Stomach smooth muscle (tissue), 2 donors: ENCODE results near the gene CBY1.

Experiments used
- H3K27ac ChIP-seq: one replicate; pipeline ENCODE4 v1.7.0; 2013; ENCODE audit warnings: mild to moderate bottlenecking, low read length, inconsistent platforms
- H3K27me3 ChIP-seq, 2 donors: one replicate each; pipeline ENCODE4 v1.7.0; 2013; ENCODE audit warnings: low read length in 2 of 2; ENCODE audit not compliant: insufficient read depth in 2 of 2, control insufficient read depth in 1 of 2
- H3K36me3 ChIP-seq, 2 donors: one replicate each; pipeline ENCODE4 v1.7.0; 2013; ENCODE audit warnings: low read length in 2 of 2; ENCODE audit not compliant: control insufficient read depth in 2 of 2, insufficient read depth in 2 of 2
- H3K4me1 ChIP-seq: one replicate; pipeline ENCODE4 v1.7.0; 2013; ENCODE audit warnings: low read length; ENCODE audit not compliant: control insufficient read depth, insufficient read depth
- H3K4me3 ChIP-seq, 2 donors: one replicate each; pipeline ENCODE4 v1.7.0; 2013; ENCODE audit warnings: low read length in 2 of 2
- H3K9ac ChIP-seq, 2 donors: one replicate each; pipeline ENCODE4 v1.7.0; 2013; ENCODE audit warnings: low read length in 2 of 2, mild to moderate bottlenecking in 1 of 2
- H3K9me3 ChIP-seq, 2 donors: one replicate each; pipeline ENCODE4 v1.7.0; 2013; ENCODE audit warnings: low read length in 2 of 2; ENCODE audit not compliant: control insufficient read depth in 2 of 2
- donor health status: healthy.
- donor health status: Pancreatic carcinoma.

The CBY1 gene

GRCh38 chr22:38713921-38714320, 57.5 kb downstream of the CBY1 start:
- H3K4me3 ChIP-seq = no peak overlapping the region
- no peaks in the 10 kb centered on the region for H3K27me3 ChIP-seq
- H3K27ac ChIP-seq = no peak overlapping the region
- peaks cover 12% of the 10 kb centered on the region for H3K4me1 ChIP-seq
- H3K9ac ChIP-seq = no peak overlapping the region
- H3K36me3 ChIP-seq = peaks cover 14 to 44% of the 10 kb centered on the region in 2 donors
- H3K9me3 ChIP-seq = no peaks in the 10 kb centered on the region

DNA sequence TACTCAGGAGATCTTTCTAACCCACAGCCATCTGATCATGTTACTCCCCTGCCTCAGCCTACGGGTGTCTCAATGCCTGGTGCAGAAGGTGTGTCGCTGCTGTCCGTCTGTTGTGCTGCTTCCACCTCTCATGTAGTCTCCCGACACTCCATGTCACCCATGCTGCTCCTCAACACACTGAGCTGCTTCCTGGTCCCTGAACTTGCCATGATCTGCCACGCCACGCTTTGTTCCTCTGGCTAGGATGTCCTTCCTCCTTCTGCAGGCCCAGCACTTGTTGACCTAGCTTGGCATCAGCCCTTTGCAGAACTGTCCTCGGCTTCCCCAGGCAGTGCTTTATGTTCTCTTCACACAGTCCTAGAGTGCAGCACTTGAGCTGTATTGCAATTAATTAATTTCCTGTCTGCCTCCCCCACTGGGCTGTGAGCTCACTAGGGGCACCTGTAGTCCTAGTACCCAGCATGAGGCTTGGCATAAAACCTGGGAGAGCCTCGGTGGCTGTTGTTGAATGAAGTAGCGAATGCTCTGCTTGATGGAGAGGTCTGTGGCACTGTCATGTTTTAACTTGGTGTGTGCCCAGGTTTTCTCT, 58.8 kb downstream of the CBY1 start:
- no peaks in the 10 kb centered on the region for H3K27me3 ChIP-seq
- H3K9ac ChIP-seq = no peak overlapping the region
- no peak overlapping the region for H3K27ac ChIP-seq
- peaks cover 12% of the 10 kb centered on the region for H3K4me1 ChIP-seq
- H3K4me3 ChIP-seq = no peak overlapping the region
- peaks cover 11 to 35% of the 10 kb centered on the region in 2 donors for H3K36me3 ChIP-seq
- no peaks in the 10 kb centered on the region for H3K9me3 ChIP-seq

DNA sequence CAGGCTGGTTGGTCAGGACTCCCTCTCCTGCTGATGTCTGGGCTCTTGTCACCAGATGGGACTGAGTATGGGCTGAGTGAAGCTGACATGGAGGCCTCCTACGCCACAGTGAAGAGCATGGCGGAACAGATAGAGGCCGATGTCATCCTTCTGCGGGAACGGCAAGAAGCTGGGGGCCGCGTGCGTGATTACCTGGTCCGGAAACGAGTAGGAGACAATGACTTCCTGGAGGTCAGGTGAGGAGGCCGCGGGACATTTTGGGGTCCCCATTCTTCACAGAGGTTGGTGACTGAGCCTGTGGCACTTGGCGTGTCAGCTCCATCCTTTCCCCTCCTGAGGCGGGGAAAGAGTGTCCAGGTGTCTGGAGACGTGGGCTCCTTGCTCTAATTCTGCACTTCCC, 59.4 kb downstream of the CBY1 start:
- H3K9ac ChIP-seq = no peak overlapping the region
- H3K9me3 ChIP-seq = no peaks in the 10 kb centered on the region
- no peaks in the 10 kb centered on the region for H3K27me3 ChIP-seq
- H3K27ac ChIP-seq = no peak overlapping the region
- H3K4me1 ChIP-seq = peaks cover 12% of the 10 kb centered on the region
- H3K36me3 ChIP-seq = peaks cover 14 to 34% of the 10 kb centered on the region in 2 donors
- no peak overlapping the region for H3K4me3 ChIP-seq

GRCh38 chr22:38716271-38716670, 59.8 kb downstream of the CBY1 start:
- H3K27ac ChIP-seq = no peak overlapping the region
- H3K36me3 ChIP-seq = peaks cover 14 to 34% of the 10 kb centered on the region in 2 donors
- no peak overlapping the region for H3K9ac ChIP-seq
- H3K9me3 ChIP-seq = no peaks in the 10 kb centered on the region
- no peak overlapping the region for H3K4me3 ChIP-seq
- H3K4me1 ChIP-seq = peaks cover 12% of the 10 kb centered on the region
- H3K27me3 ChIP-seq = no peaks in the 10 kb centered on the region

- Histone ChIP-seq H3K4me3 (no peak overlapping the region), H3K27ac (no peak overlapping the region), H3K9ac (no peak overlapping the region), H3K36me3 (peaks cover 17 to 39% of the 10 kb centered on the region in 2 donors), H3K4me1 (peaks cover 12% of the 10 kb centered on the region), H3K27me3 (no peaks in the 10 kb centered on the region), H3K9me3 (no peaks in the 10 kb centered on the region)
Observed at GRCh38 chr22:38716826-38717225, 60.4 kb downstream of the CBY1 start.

DNA sequence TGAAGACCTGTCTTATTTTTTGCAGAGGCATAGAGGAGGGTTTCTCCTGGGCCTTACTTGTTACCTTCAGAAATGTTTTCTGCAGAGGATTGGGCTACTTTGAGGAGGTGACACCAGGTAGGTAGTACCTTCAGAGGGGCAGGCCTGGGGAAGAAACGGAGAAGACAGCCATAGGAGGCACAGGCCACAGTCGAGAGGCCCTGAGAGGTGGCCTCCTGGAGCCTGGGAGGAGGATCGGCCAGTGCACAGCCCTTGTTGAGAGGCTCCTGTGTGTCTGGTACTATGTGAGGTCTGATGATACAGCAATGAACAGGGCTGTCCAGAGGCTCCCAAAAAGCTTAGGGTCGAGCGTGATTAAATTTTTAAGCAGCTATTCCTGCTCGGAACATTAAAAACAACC, 60.8 kb downstream of the CBY1 start:
- peaks cover 12% of the 10 kb centered on the region for H3K4me1 ChIP-seq
- no peak overlapping the region for H3K27ac ChIP-seq
- H3K27me3 ChIP-seq = no peaks in the 10 kb centered on the region
- H3K9ac ChIP-seq = no peak overlapping the region
- H3K4me3 ChIP-seq = no peak overlapping the region
- H3K36me3 ChIP-seq = peaks cover 20 to 38% of the 10 kb centered on the region in 2 donors
- no peaks in the 10 kb centered on the region for H3K9me3 ChIP-seq

DNA sequence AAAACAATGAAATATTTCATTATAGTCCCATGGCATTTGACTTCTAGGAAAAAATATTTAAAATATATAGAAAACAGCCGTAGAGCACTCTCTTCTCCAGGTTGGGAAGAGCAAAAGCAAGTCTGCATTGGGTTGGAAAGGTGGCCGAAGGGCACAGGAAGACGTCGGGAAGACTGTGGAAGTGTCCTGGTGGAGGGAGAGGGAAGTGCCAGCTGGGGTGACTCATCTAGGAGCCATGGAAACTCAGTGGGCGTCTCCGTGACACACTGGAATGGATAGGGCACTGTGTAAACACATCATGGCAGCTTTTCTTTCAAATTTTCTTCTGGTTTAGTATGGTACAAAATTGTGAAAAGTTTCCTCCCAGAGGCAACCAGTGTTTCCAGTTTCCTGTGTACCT, 62.0 kb downstream of the CBY1 start:
- Histone ChIP-seq H3K27me3 (no peaks in the 10 kb centered on the region), H3K27ac (peak overlapping the region; percentile 8), H3K9ac (no peak overlapping the region), H3K4me1 (peaks cover 12% of the 10 kb centered on the region), H3K9me3 (no peaks in the 10 kb centered on the region), H3K4me3 (no peak overlapping the region), H3K36me3 (peaks cover 32 to 46% of the 10 kb centered on the region in 2 donors)

DNA sequence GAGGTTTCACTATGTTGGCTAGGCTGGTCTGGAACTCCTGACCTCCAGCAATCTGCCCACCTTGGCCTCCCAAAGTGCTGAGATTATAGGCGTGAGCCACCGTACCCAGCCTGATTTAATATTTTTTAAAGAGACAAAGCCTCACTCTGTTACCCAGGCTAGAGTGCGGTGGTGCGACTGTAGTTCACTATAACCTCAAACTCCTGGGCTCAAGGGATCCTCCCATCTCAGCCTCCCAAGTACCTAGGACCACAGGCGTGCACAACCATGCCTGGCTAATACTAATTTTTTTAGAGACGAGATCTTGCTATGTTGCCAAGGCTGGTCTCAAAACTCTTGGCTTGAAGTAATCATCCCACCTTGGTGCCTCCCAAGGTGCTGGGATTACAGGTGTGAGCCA, 62.8 kb downstream of the CBY1 start:
- Histone ChIP-seq H3K9me3 (no peaks in the 10 kb centered on the region), H3K4me3 (no peak overlapping the region), H3K4me1 (peaks cover 12% of the 10 kb centered on the region), H3K27me3 (no peaks in the 10 kb centered on the region), H3K36me3 (peaks cover 39 to 54% of the 10 kb centered on the region in 2 donors), H3K9ac (no peak overlapping the region), H3K27ac (no peak overlapping the region)

DNA sequence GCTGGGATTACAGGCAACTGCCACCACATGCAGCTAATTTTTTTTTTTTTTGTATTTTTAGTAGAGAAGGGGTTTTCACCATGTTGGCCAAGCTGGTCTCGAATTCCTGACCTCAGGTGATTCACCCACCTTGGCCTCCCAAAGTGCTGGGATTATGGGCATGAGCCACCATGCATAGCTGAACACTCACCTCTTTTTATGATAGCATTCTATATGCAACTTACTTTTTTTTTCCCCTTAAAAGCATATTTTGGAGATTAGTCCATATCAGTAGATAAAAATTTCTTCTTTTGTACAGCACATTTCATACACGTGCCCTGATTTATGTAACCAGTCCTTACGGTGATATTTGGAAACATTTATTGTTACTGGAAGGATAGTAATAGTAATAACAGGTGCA, 63.9 kb downstream of the CBY1 start:
- H3K9ac ChIP-seq = no peak overlapping the region
- H3K4me1 ChIP-seq = peaks cover 8% of the 10 kb centered on the region
- no peak overlapping the region for H3K4me3 ChIP-seq
- no peak overlapping the region for H3K27ac ChIP-seq
- peaks cover 49 to 61% of the 10 kb centered on the region in 2 donors for H3K36me3 ChIP-seq
- no peaks in the 10 kb centered on the region for H3K9me3 ChIP-seq
- no peaks in the 10 kb centered on the region for H3K27me3 ChIP-seq

DNA sequence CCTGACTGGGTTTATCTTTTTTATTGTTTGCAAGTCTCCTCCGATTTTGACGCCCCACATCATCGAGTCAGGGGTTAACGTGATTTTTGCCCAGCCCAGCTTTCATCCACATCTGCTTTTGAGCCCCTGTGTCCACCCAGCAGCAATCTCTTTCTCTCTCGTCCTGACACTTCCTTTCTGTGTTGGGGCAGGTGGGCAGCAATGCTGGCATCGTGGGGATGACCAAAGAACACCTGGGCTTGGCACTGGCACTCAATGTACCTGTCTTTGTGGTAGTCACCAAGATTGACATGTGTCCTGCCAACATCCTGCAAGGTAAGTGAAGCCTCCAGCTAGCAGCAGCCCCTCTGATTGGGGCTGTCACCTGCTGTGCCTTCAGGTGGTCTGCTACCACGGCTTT, 65.1 kb downstream of the CBY1 start:
- no peak overlapping the region for H3K27ac ChIP-seq
- no peaks in the 10 kb centered on the region for H3K27me3 ChIP-seq
- H3K36me3 ChIP-seq = peaks cover 52 to 62% of the 10 kb centered on the region in 2 donors
- H3K4me3 ChIP-seq = no peak overlapping the region
- no peak overlapping the region for H3K9ac ChIP-seq
- peaks cover 5% of the 10 kb centered on the region for H3K4me1 ChIP-seq
- H3K9me3 ChIP-seq = no peaks in the 10 kb centered on the region
